Measurements from ENCODE around the gene DPH1. TPM values are rescaled to one million over a fixed set of nuclear protein-coding genes. Genes with fewer than 3 reads are reported as not detected.

The DPH1 gene
- polyA plus RNA-seq, 2 of the 4 experiments (the other 2 are of a cell fraction): 25.5 to 33.6 TPM

DNA sequence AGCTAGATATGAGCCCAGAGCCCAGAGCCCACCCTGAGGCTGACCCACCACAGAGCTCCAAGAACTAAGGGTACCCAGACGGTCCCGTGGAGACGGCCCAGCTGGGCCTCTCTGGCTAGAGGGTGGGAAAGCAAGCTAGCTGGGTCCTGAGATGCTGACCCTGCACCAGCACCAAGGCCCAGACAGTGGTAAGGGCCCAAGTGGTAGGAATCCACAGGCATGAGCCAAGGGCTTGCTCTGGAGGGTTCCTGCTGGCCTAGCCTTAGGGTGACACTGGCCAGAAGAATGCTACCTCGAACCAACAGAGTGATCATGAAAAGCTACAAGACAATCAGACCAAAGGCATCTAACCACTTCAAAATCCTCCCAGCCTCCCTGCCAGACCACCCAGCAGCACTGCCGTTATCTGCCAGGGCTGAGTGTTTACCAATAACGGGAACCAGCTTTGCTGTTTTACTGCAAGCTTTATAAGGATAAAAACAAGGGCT is 38.1 kb downstream of the DPH1 start:
- ChIA-PET CTCF (interaction anchor here (0.8 to 16.6 kb wide), 5 partner anchors 9 to 214 kb away, joined by 3 to 217 read pairs (median 5); partner anchors contain the start of gene HIC1), POLR2A (no interaction called here)
- no peak for DNase-seq (ENCODE audit: low read depth in 1 of 2, low spot score in 1 of 2)
- H3K4me1 ChIP-seq: no peaks in the 10 kb centered on the region
- no peaks in the 10 kb centered on the region for H3K9me3 ChIP-seq
- no peak overlapping the region for H3K27ac ChIP-seq
- no peak overlapping the region for H3K4me3 ChIP-seq
- H3K4me2 ChIP-seq: no peak overlapping the region
- TF ChIP-seq NR3C1 (IDR thresholded peaks at IDR 0.05) (no peak), PHF8 (IDR thresholded peaks at IDR 0.05; ENCODE audit: borderline replicate concordance, low read depth) (no peak), ZFP36 (IDR thresholded peaks at IDR 0.05; ENCODE audit: borderline replicate concordance, partially characterized antibody) (no peak), CBX2 (IDR thresholded peaks at IDR 0.05; ENCODE audit: borderline replicate concordance, low read depth) (no peak), ZSCAN20 (CRISPR knock-in tag; IDR thresholded peaks at IDR 0.05) (no peak), FOXS1 (CRISPR knock-in tag; IDR thresholded peaks at IDR 0.05) (no peak), JUN (IDR thresholded peaks at IDR 0.05) (no peak), ZNF302 (CRISPR knock-in tag; IDR thresholded peaks at IDR 0.05) (no peak), KDM1A (IDR thresholded peaks at IDR 0.05; ENCODE audit: low read depth) (no peak), FOSB (CRISPR knock-in tag; IDR thresholded peaks at IDR 0.05) (no peak), CHD4 (IDR thresholded peaks at IDR 0.05; ENCODE audit: borderline replicate concordance) (no peak)
- TF ChIP-seq, protein P1, sequence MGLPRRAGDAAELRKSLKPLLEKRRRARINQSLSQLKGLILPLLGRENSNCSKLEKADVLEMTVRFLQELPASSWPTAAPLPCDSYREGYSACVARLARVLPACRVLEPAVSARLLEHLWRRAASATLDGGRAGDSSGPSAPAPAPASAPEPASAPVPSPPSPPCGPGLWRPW (IDR thresholded peaks at IDR 0.05): no peak
- FAIRE-seq: no peak
- ATAC-seq: no peak
- 88% methylated on average over 6 of the region's 6 CpGs for WGBS (ENCODE audit: missing lambda C conversion rate)

DNA sequence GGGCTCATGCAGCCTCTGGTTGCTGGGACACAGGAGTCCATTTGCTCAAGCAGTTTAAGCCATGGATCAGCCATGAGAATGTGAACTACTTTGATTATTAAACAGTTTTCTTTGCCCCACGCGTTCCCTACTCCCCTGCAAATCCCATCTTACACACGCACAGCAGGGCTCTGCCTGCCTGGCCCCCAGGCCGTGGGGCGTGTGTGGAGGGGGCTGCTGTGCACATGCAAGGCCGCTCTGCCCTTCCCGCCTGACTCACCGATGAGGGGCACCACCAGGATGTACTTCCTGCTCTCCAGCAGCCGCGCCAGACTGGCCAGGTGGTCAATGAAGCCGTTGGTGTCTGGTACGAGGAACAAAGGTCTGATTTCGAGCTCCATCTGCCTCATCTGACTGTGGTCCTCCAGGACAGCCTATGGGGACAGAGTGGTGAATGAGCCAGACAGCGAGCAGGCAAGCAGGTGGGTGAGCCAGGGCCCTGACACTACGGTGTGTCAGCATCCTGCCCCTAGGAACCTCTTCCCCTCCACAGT is 38.6 kb downstream of the DPH1 start:
- Histone ChIP-seq H3K9me3 (no peaks in the 10 kb centered on the region), H3K27ac (no peak overlapping the region), H3K4me3 (no peak overlapping the region), H3K4me2 (no peak overlapping the region), H3K4me1 (no peaks in the 10 kb centered on the region)
- ATAC-seq (no peak), DNase-seq (ENCODE audit: low read depth in 1 of 2, low spot score in 1 of 2) (no peak), FAIRE-seq (no peak)
- 91% methylated on average over 15 of the region's 15 CpGs for WGBS (ENCODE audit: missing lambda C conversion rate)
- ChIA-PET POLR2A (no interaction called here), CTCF (interaction anchor here (0.8 to 16.6 kb wide), 6 partner anchors 9 to 214 kb away, joined by 3 to 217 read pairs (median 4); partner anchors contain the start of gene HIC1)
- TF ChIP-seq BHLHE40 (IDR thresholded peaks at IDR 0.05; ENCODE audit: low read depth, low read length): no peak
- no peak for TF ChIP-seq JUNB (IDR thresholded peaks at IDR 0.05)
- TF ChIP-seq, protein P2, sequence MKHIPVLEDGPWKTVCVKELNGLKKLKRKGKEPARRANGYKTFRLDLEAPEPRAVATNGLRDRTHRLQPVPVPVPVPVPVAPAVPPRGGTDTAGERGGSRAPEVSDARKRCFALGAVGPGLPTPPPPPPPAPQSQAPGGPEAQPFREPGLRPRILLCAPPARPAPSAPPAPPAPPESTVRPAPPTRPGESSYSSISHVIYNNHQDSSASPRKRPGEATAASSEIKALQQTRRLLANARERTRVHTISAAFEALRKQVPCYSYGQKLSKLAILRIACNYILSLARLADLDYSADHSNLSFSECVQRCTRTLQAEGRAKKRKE (CRISPR knock-in tag; IDR thresholded peaks at IDR 0.05; ENCODE audit: low read depth): no peak
- no peak for TF ChIP-seq MAZ (IDR thresholded peaks at IDR 0.05; ENCODE audit: borderline replicate concordance, low read depth, low read length)
- TF ChIP-seq CHD4 (IDR thresholded peaks at IDR 0.05; ENCODE audit: borderline replicate concordance): no peak
- no peak for TF ChIP-seq FOSL2 (IDR thresholded peaks at IDR 0.05)
- TF ChIP-seq FOSL2 (CRISPR knock-in tag; IDR thresholded peaks at IDR 0.05): no peak
- no peak for TF ChIP-seq CBX2 (IDR thresholded peaks at IDR 0.05; ENCODE audit: borderline replicate concordance, low read depth)
- no peak for TF ChIP-seq ESRRA (IDR thresholded peaks at IDR 0.05; ENCODE audit: borderline replicate concordance, low read length)
- TF ChIP-seq TP53 (CRISPR knock-in tag; IDR thresholded peaks at IDR 0.05): no peak
- TF ChIP-seq JUN (IDR thresholded peaks at IDR 0.05): no peak

DNA sequence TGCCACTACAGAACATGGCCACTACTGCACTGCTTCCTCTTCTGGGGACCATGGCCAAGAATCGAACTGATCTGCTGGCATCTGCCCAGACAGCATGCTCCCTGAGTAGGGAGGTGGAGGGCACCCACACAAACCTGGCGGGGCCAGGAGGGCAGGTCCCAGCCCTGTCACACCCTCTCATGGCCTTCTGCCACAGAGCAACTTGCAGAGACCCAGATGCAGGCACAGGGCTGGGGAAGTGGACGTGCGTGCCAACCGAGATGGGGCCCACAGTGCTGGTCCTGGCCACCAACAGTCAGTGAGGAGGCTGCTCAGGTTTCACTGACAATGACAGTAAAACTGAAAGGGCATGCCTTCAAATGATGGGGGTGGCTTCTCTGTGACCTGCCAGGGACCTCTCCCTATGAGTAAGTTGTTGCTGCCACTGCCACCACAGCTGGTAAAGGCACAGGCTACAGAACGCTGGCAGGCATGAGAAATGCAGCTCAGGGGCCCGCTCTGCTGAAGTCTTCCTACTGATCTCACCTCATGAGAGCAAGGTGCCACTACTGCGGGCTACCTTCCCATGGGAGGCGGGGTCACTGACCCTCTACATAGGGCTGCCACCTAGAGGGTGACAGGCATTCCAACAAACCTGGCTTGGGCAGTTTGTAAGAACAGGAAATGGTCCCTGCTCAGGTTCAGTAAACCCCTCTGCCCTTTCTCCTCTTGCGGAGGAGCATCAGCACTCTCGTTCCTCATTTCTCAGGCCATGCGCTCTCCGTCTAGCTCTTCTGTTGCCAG is 40.5 kb downstream of the DPH1 start:
- TF ChIP-seq PHF8 (IDR thresholded peaks at IDR 0.05; ENCODE audit: borderline replicate concordance, low read depth) (no peak), EP300 (IDR thresholded peaks at IDR 0.05) (no peak), ZC3H11A (IDR thresholded peaks at IDR 0.05) (no peak), MAZ (IDR thresholded peaks at IDR 0.05; ENCODE audit: borderline replicate concordance, low read depth, low read length) (no peak), JUN (IDR thresholded peaks at IDR 0.05) (no peak), SREBF2 (IDR thresholded peaks at IDR 0.05) (no peak), CHD4 (IDR thresholded peaks at IDR 0.05; ENCODE audit: borderline replicate concordance) (no peak), KDM5A (IDR thresholded peaks at IDR 0.05) (no peak), NPAS2 (CRISPR knock-in tag; IDR thresholded peaks at IDR 0.05; ENCODE audit: borderline replicate concordance) (no peak), TP53 (CRISPR knock-in tag; IDR thresholded peaks at IDR 0.05) (no peak)
- TF ChIP-seq, protein P1 (IDR thresholded peaks at IDR 0.05): no peak
- 90% methylated on average over 11 of the region's 13 CpGs for WGBS (ENCODE audit: missing lambda C conversion rate)
- no peak overlapping the region for H3K27ac ChIP-seq
- H3K4me1 ChIP-seq: no peaks in the 10 kb centered on the region; the same call in 2 of the 3 replicates
- no peak overlapping the region for H3K4me3 ChIP-seq
- H3K9me3 ChIP-seq: no peaks in the 10 kb centered on the region
- no peak overlapping the region for H3K4me2 ChIP-seq
- ChIA-PET CTCF (interaction anchor here (0.8 to 16.6 kb wide), 7 partner anchors 14 to 200 kb away, joined by 3 to 217 read pairs (median 5); partner anchors contain the start of genes HIC1 and RTN4RL1), POLR2A (no interaction called here)
- ATAC-seq (no peak; a peak in 1 of 6 replicates), FAIRE-seq (no peak), DNase-seq (ENCODE audit: low read depth in 1 of 2, low spot score in 1 of 2) (no peak)

All from A549 (cell line).